IMR-90 (cell line): ENCODE results near the gene REN. TPM values are rescaled to one million over a fixed set of nuclear protein-coding genes. Genes with fewer than 3 reads are reported as not detected.

Source experiments
- ATAC-seq: fragments of 200-7000 bp; cut with Tn5 transposase; 2 replicates; pipeline ENCODE4 v1.9.1; 2020; ENCODE audit warnings: low read depth, mild to moderate bottlenecking, moderate library complexity
- BruUV-seq: library from RNA; stranded (reverse); fragments of 400-500 nt; replicated peaks from 2 replicates; lab custom pipeline; 2021; lab: Mats Ljungman, UMichigan
- CTCF ChIA-PET: fragments of 300-600 bp; formaldehyde crosslinking; extraction: SDS; loops from one replicate; lab custom pipeline; 2021; ENCODE audit warnings: antibody characterized with exemption; lab: Yijun Ruan, JAX
- POLR2A ChIA-PET: fragments of 300-600 bp; sonication (Branson Sonifier 250); formaldehyde crosslinking; loops from one replicate; lab custom pipeline; 2022; ENCODE audit warnings: antibody characterized with exemption; ENCODE audit not compliant: unreplicated experiment; lab: Charles Lee
- DNase-seq: peaks from one replicate; pipeline ENCODE4 v3.0.0; 2013
- H2AFZ ChIP-seq: replicated peaks from 2 replicates; pipeline ENCODE3; 2013; ENCODE audit warnings: low read length, mild to moderate bottlenecking; ENCODE audit not compliant: poor library complexity
- H2AK5ac ChIP-seq: 2 replicates; pipeline ENCODE4 v1.6.1; 2013; ENCODE audit warnings: low read depth, low read length, inconsistent platforms
- H2AK9ac ChIP-seq: replicated peaks from 2 replicates; pipeline ENCODE3; 2013; ENCODE audit warnings: mild to moderate bottlenecking, low read depth, low read length, moderate library complexity; ENCODE audit not compliant: poor library complexity
- H2BK120ac ChIP-seq: 2 replicates; pipeline ENCODE4 v1.6.1; 2013; ENCODE audit warnings: low read depth, low read length, inconsistent platforms
- H2BK15ac ChIP-seq: 3 replicates; pipeline ENCODE4 v1.6.1; 2013; ENCODE audit warnings: low read depth, low read length, inconsistent platforms
- H2BK20ac ChIP-seq: 2 replicates; pipeline ENCODE4 v1.6.1; 2013; ENCODE audit warnings: low read depth, mild to moderate bottlenecking, inconsistent platforms, low read length, moderate library complexity
- H2BK5ac ChIP-seq: 2 replicates; pipeline ENCODE4 v1.6.1; 2013; ENCODE audit warnings: mild to moderate bottlenecking, low read depth, low read length, inconsistent platforms; ENCODE audit not compliant: poor library complexity, severe bottlenecking
- H3K14ac ChIP-seq: replicated peaks from 2 replicates; pipeline ENCODE4 v1.6.1; 2013; ENCODE audit warnings: low read depth, low read length, inconsistent platforms
- H3K18ac ChIP-seq: 2 replicates; pipeline ENCODE4 v1.6.1; 2013; ENCODE audit warnings: low read depth, low read length, control low read depth
- H3K23ac ChIP-seq: 2 replicates; pipeline ENCODE4 v1.6.1; 2013; ENCODE audit warnings: low read depth, low read length, inconsistent platforms
- H3K27ac ChIP-seq: 2 replicates; pipeline ENCODE4 v1.5.1; 2013; ENCODE audit warnings: mild to moderate bottlenecking, control low read depth, low read length; ENCODE audit not compliant: insufficient read depth
- H3K27me3 ChIP-seq: 2 replicates; pipeline ENCODE4 v1.6.1; 2013; ENCODE audit warnings: low read length; ENCODE audit not compliant: control insufficient read depth, insufficient read depth
- H3K36me3 ChIP-seq: 2 replicates; pipeline ENCODE4 v1.6.1; 2013; ENCODE audit warnings: low read length, mixed read lengths; ENCODE audit not compliant: control insufficient read depth, insufficient read depth
- H3K4ac ChIP-seq: 2 replicates; pipeline ENCODE4 v1.6.1; 2013; ENCODE audit warnings: low read depth, low read length, inconsistent platforms
- H3K4me1 ChIP-seq: 2 replicates; pipeline ENCODE4 v1.6.1; 2013; ENCODE audit warnings: low read length, mixed read lengths; ENCODE audit not compliant: control insufficient read depth, insufficient read depth
- H3K4me2 ChIP-seq: 2 replicates; pipeline ENCODE4 v1.6.1; 2013; ENCODE audit warnings: low read depth, mild to moderate bottlenecking, control low read depth, low read length, moderate library complexity
- H3K4me3 ChIP-seq: 2 replicates; pipeline ENCODE4 v1.5.1; 2013; ENCODE audit warnings: low read depth, mild to moderate bottlenecking, control low read depth, low read length, moderate library complexity; ENCODE audit not compliant: insufficient read depth
- H3K56ac ChIP-seq: 2 replicates; pipeline ENCODE4 v1.6.1; 2013; ENCODE audit warnings: low read length, inconsistent platforms; ENCODE audit not compliant: insufficient read depth; ENCODE audit errors: extremely low read depth
- H3K79me1 ChIP-seq, 2 experiments: 2 replicates each; pipeline ENCODE4 v1.6.1; 2013; ENCODE audit warnings: low read length in 2 of 2, inconsistent platforms in 1 of 2, low read depth in 1 of 2
- H3K9ac ChIP-seq: 2 replicates; pipeline ENCODE4 v1.6.1; 2013; ENCODE audit warnings: low read depth, low read length, control low read depth
- H3K9me1 ChIP-seq: 2 replicates; pipeline ENCODE4 v1.6.1; 2013; ENCODE audit warnings: low read length, inconsistent platforms; ENCODE audit not compliant: insufficient read depth
- H3K9me3 ChIP-seq: 2 replicates; pipeline ENCODE4 v1.6.1; 2013; ENCODE audit warnings: low read length; ENCODE audit not compliant: control insufficient read depth, insufficient read depth
- H4K20me1 ChIP-seq: 2 replicates; pipeline ENCODE4 v1.6.1; 2013; ENCODE audit warnings: low read length, inconsistent platforms; ENCODE audit not compliant: insufficient read depth
- H4K5ac ChIP-seq: 2 replicates; pipeline ENCODE4 v1.6.1; 2013; ENCODE audit warnings: mild to moderate bottlenecking, low read depth, low read length, control low read depth
- H4K8ac ChIP-seq, 2 experiments: 2 replicates each; pipeline ENCODE4 v1.6.1; 2013; ENCODE audit warnings: low read depth in 2 of 2, low read length in 2 of 2, control low read depth in 1 of 2, inconsistent platforms in 1 of 2
- H4K91ac ChIP-seq: 2 replicates; pipeline ENCODE4 v1.6.1; 2013; ENCODE audit warnings: low read depth, low read length, inconsistent platforms; ENCODE audit not compliant: insufficient read depth
- CTCF ChIP-seq: conservative IDR thresholded peaks from 2 replicates; pipeline ENCODE4 v1.5.1; 2012; ENCODE audit warnings: mild to moderate bottlenecking, low read depth, low read length, improper control_type of control experiment
- MXI1 ChIP-seq: IDR thresholded peaks from 2 replicates; pipeline ENCODE4 v1.6.1; 2012; ENCODE audit warnings: low read depth, mild to moderate bottlenecking, low read length, moderate library complexity, borderline replicate concordance
- RAD21 ChIP-seq: IDR thresholded peaks from 2 replicates; pipeline ENCODE4 v1.6.1; 2012; ENCODE audit warnings: low read length, improper control_type of control experiment
- SMC3 ChIP-seq: fragments of 150-350 bp; IDR thresholded peaks from 2 replicates; pipeline ENCODE4 v1.6.1; 2016; ENCODE audit warnings: low read depth, mild to moderate bottlenecking, antibody characterized with exemption, low read length, moderate library complexity
- WGBS, 2 experiments: methylation state at CpG; one replicate each; pipeline versions ENCODE4 v1.1.5 to v1.1.7; 2013; ENCODE audit warnings: missing lambda C conversion rate in 2 of 2; ENCODE audit not compliant: insufficient read length in 1 of 2; ENCODE audit errors: extremely low coverage in 2 of 2; 5-methylcytosine and 5-hydroxymethylcytosine counted together
- dilution Hi-C: fragments of 300-500 bp; cut with HindIII; formaldehyde crosslinking; loops from one replicate; pipeline ENCODE4 v1.14.3; 2018; ENCODE audit warnings: low sequenced_read_pairs; ENCODE audit not compliant: unreplicated experiment
- in situ Hi-C: fragments of 300-500 bp; cut with MboI; formaldehyde crosslinking; loops from 3 replicates; pipeline ENCODE4 v1.14.3; 2019; ENCODE audit warnings: low sequenced_read_pairs, inconsistent platforms, mixed read lengths
- intact Hi-C: fragments of 100-400 bp; cut with micrococcal nuclease; formaldehyde crosslinking; loops from 2 replicates; pipeline ENCODE4 v1.10.0; 2022
- polyA plus RNA-seq, 3 experiments: library from polyadenylated mRNA; depleted of rRNA; stranded (reverse); fragments of >200 nt; gene quantifications; 2 replicates each; pipeline ENCODE4 v1.2.3, GENCODE V29; 2012; ENCODE audit warnings: low replicate concordance in 1 of 3
- total RNA-seq: library from RNA; depleted of rRNA; stranded (reverse); fragments of >200 nt; gene quantifications from 2 replicates; pipeline ENCODE4 v1.2.3, GENCODE V29; 2012

REN gene
- total and polyA plus RNA-seq, 2 of the 4 experiments (the other 2 are of a cell fraction), result 0.54 to 1.2 TPM

- Histone ChIP-seq H4K5ac (peak overlapping the region; percentile 28; the same call in 1 of the 2 replicates), H4K8ac (peak overlapping the region in 1 of 2 experiments; percentile 6; a peak in 1 of 4 replicates), H3K9me1 (peaks cover 16% of the 10 kb centered on the region; the same call in 1 of the 2 replicates), H3K9ac (no peak overlapping the region; the same call in 1 of the 2 replicates), H3K4me1 (peaks cover 3% of the 10 kb centered on the region; the same call in 1 of the 2 replicates), H2AK5ac (no peak overlapping the region), H3K27me3 (no peaks in the 10 kb centered on the region; the same call in 1 of the 2 replicates), H4K20me1 (no peaks in the 10 kb centered on the region), H2BK120ac (peak overlapping the region; percentile 46), H3K56ac (no peak overlapping the region), H2BK15ac (peak overlapping the region; percentile 78; the same call in 1 of the 3 replicates), H3K27ac (no peak overlapping the region), H3K79me1 (no peaks in the 10 kb centered on the region), H2BK5ac (no peak overlapping the region), H3K4me3 (no peak overlapping the region), H2AFZ (no peak overlapping the region), H3K23ac (no peak overlapping the region), H2BK20ac (peak overlapping the region; percentile 63; the same call in 1 of the 2 replicates), H3K4ac (peak overlapping the region; percentile 31; the same call in 1 of the 2 replicates), H4K91ac (no peak overlapping the region), H2AK9ac (no peak overlapping the region), H3K14ac (no peak overlapping the region), H3K36me3 (no peaks in the 10 kb centered on the region), H3K18ac (no peak overlapping the region; the same call in 1 of the 2 replicates), H3K9me3 (no peaks in the 10 kb centered on the region), H3K4me2 (no peak overlapping the region)
- DNase-seq, result peak; percentile 33
- POLR2A ChIA-PET, result no interaction called here
- TF ChIP-seq MXI1, result no peak
- TF ChIP-seq SMC3, result peak; percentile 27; the same call in 1 of the 2 replicates
- TF ChIP-seq CTCF, result peak; percentile 24; the same call in 1 of the 2 replicates
- TF ChIP-seq RAD21, result 0 out of 2 replicates have a peak, but pooled peaks have one; percentile 6
- no peak for ATAC-seq
- no TSS peak for BruUV-seq
- CTCF ChIA-PET, result interaction anchor here (0.7 to 3.0 kb wide), 8 partner anchors 16 to 157 kb away, joined by 3 to 32 read pairs (median 7); partner anchors contain the start of genes ETNK2, PLEKHA6 and REN
- dilution Hi-C loops, result no loop called here
- WGBS, 2 experiments, result no CpG with 5 or more reads among the region's 2 CpGs
- in situ Hi-C loops, result loop anchor here (5.0 kb wide), 1 partner anchor 39 kb away; the partner anchor contains the start of gene REN
- intact Hi-C loops, result loop anchor here (2.0 kb wide), 1 partner anchor 345 kb away; the partner anchor contains the start of gene SNRPE
Measured at GRCh38 chr1:204206121-204206520, 40.0 kb upstream of the REN start.
